GM12801 (cell line): ENCODE measurements around the gene PDZRN3.

Experiments
- TF ChIP-seq, protein P1 (sequence below): IDR thresholded peaks from one replicate; pipeline ENCODE4 v1.5.1; 2011; ENCODE audit warnings: control low read depth; ENCODE audit not compliant: insufficient read length; ENCODE audit errors: extremely low read depth

PDZRN3 gene

DNA sequence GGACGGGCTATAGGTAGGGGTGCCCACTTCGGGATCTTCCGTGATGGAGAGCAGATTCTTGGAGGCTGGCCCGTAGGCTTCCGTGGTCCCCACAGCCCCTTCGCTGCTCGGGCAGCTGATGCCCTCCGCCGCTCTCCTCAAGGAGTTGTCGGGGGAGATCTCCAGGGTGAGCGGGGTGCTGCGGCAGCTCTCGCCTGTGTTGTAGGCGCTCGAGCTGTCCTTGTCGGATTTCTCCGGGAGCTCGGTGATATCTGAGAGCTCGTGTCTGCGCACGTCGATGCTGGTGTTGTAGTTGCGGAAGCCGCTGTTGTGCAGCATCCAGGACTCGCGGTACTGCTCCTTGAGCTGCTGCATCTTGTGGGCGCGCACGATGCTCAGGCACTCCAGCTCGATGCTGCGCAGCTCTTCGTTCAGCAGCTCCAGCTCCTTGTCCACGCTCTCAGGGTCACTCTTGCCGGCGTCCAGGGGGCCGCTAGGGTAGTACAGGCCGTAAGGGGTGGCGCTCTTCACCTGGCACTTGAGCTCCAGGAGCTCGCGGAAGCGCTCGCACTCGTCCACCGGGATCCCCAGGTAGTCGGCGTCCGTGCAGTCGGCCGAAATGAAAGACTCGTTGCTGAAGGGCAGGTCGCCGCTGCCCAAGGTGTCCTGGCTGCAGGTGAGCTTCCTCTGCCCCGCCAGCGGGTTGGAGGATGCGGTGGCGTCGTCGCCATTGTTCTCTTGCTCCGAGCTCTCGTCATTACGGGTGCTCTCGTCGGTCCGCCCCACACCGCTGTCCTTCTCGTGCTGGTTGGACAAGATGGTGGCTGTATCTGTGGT, 240.4 kb downstream of the PDZRN3 start:
- TF ChIP-seq, protein P1, sequence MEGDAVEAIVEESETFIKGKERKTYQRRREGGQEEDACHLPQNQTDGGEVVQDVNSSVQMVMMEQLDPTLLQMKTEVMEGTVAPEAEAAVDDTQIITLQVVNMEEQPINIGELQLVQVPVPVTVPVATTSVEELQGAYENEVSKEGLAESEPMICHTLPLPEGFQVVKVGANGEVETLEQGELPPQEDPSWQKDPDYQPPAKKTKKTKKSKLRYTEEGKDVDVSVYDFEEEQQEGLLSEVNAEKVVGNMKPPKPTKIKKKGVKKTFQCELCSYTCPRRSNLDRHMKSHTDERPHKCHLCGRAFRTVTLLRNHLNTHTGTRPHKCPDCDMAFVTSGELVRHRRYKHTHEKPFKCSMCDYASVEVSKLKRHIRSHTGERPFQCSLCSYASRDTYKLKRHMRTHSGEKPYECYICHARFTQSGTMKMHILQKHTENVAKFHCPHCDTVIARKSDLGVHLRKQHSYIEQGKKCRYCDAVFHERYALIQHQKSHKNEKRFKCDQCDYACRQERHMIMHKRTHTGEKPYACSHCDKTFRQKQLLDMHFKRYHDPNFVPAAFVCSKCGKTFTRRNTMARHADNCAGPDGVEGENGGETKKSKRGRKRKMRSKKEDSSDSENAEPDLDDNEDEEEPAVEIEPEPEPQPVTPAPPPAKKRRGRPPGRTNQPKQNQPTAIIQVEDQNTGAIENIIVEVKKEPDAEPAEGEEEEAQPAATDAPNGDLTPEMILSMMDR = no peak

DNA sequence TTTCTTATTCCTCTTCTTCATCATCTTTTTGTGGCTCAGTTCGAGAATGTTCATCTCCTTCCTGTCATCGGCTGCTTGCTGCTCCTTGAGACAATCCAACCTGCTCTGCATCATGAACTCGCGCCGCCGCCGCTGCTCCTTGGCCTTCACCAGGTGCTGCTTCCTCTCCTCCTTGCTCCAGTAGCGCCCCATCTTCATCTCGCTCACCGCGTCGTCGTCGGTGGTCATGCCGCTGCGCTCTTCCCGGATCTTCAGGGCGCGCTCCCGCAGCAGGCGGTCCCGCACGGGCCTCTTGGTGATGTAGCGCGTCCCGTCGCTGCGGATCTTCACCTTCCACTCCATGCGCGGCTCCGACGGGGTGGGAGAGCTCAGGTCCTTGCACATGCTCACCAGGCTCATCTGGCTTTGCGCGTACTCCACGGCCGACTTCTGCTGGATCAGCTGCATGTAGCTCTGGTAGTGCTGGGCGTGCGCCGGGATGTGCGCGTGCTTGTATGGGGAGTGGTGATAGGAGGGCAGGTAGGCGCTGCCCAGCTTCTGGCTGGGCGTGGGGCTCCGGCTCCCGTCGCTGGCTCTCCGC, 241.2 kb downstream of the PDZRN3 start:
- TF ChIP-seq, protein P1 = no peak

DNA sequence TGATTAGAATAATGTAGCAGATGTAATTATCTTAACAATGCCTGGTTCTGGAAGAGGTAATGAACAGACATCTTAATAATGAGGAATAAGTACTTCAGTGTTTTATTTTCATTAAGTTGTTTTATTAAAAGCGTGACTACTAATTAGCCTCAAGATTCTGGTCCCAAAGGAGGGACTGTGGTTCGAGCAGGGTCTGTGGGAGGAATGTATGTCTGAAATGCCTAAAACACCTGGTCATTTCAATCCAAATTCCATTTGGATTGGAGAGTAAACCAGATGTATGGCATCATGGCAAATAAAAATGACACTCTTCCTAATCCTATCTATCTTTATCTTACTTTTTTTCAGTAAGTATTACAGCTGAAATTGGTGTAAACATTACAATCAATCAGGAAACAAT, 243.2 kb downstream of the PDZRN3 start:
- TF ChIP-seq, protein P1 = no peak

DNA sequence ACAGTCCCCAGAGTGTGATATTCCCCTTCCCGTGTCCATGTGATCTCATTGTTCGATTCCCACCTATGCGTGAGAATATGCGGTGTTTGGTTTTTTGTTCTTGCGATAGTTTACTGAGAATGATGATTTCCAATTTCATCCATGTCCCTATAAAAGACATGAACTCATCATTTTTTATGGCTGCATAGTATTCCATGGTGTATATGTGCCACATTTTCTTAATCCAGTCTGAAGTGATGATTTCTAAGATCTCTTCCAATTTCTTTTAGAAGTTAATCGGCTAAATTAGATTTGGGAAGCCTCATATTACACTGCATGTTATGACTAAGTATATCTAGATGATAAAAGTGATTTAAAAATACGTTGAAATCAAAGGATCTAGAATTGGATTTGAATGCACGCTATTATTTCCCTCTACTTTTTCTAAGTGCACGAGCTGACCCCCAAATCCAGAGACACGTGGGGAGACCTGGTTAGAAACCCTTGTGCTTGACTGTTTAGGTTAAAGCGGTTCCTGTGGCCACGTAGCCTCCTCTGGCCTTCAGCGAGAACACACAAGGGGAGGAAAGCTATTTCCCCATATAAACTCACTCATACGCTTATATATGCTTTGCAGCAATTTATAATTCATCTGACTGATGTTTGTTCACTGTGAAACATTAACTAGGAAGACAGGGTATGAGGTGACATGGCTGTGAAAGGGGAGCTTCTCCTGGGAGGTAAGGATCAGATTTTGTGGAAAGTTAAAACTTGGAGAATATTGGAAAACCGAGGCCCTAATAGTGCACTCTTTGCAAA, 243.8 kb downstream of the PDZRN3 start:
- TF ChIP-seq, protein P1 = no peak

GRCh38 chr3:73379465-73379864, 245.3 kb downstream of the PDZRN3 start:
- TF ChIP-seq, protein P1 = no peak

GRCh38 chr3:73378207-73378606, 246.5 kb downstream of the PDZRN3 start:
- TF ChIP-seq, protein P1 = no peak

DNA sequence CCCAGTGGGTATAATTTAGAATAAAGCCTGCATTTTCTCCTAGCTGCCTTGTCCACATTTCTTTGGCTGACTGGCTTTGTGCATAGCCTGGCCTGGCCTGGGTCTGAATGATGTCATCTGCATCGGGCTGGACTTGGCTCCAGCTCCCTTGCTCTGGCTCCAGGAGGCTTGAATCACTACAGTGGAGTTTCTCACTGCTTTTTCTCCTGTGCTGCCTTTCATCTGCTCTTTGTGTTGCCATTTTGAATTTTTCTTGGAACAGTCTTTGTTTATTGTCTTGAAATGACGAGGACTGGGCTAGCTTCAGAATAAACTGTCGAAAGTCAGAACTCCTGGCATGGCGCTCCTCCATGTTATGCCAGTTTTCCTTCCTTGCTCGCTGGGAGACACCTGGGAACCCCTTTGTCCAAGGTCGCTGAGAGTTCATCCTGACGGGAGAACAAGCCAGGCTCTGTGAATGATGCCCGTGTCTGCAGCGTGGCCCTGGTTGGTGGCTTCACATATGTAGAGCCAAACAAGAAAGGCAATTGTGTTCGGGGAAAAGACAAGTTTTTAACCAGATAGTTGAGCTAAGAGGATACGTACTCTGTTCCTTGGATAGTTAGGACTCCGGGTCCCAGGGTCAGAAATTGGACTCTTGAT, 258.9 kb downstream of the PDZRN3 start:
- TF ChIP-seq, protein P1 = no peak
